Hepatocyte (in vitro differentiated cells): ENCODE measurements around the gene GOLGA8K. TPM values are rescaled to one million over a fixed set of nuclear protein-coding genes. Genes with fewer than 3 reads are reported as not detected.
"Not testable (repeated sequence)": the region's sequence is repeated elsewhere in the genome, so short reads cannot be mapped to it uniquely, and the experiment has no call there.

ENCODE experiments used
- DNase-seq: peaks from one replicate; pipeline ENCODE4 v3.0.0-alpha.2; 2016; ENCODE audit warnings: low spot score
- H2AFZ ChIP-seq: fragments of 200-600 bp; sonication (generic); 2 replicates; pipeline ENCODE4 v1.6.0; 2016; ENCODE audit warnings: antibody characterized with exemption, mild to moderate bottlenecking
- H3K27ac ChIP-seq: fragments of 200-600 bp; sonication (generic); 2 replicates; pipeline ENCODE4 v1.5.1; 2016; ENCODE audit warnings: mild to moderate bottlenecking
- H3K27me3 ChIP-seq: fragments of 200-600 bp; sonication (generic); 2 replicates; pipeline ENCODE4 v1.6.1; 2016
- H3K36me3 ChIP-seq: fragments of 200-600 bp; sonication (generic); replicated peaks from 2 replicates; pipeline ENCODE4 v1.5.1; 2016; ENCODE audit warnings: low read depth; ENCODE audit not compliant: insufficient read depth
- H3K4me1 ChIP-seq: fragments of 200-600 bp; sonication (generic); 2 replicates; pipeline ENCODE4 v1.5.1; 2016; ENCODE audit warnings: mild to moderate bottlenecking, moderate library complexity; ENCODE audit not compliant: insufficient read depth
- H3K4me2 ChIP-seq: fragments of 200-600 bp; sonication (generic); 2 replicates; pipeline ENCODE4 v1.6.0; 2016
- H3K4me3 ChIP-seq: fragments of 200-600 bp; sonication (generic); 2 replicates; pipeline ENCODE4 v1.5.1; 2016; ENCODE audit warnings: mild to moderate bottlenecking
- H3K79me2 ChIP-seq: fragments of 200-600 bp; sonication (generic); 2 replicates; pipeline ENCODE4 v1.6.0; 2017; ENCODE audit warnings: mild to moderate bottlenecking
- H3K9me2 ChIP-seq: fragments of 200-600 bp; sonication (generic); replicated peaks from 2 replicates; pipeline ENCODE4 v1.6.0; 2017; ENCODE audit warnings: mild to moderate bottlenecking; ENCODE audit not compliant: insufficient read depth
- H3K9me3 ChIP-seq: fragments of 200-600 bp; sonication (generic); 2 replicates; pipeline ENCODE4 v1.5.1; 2016; ENCODE audit warnings: low read depth, mild to moderate bottlenecking
- H4K20me1 ChIP-seq: fragments of 200-600 bp; sonication (generic); 2 replicates; pipeline ENCODE4 v1.6.0; 2016; ENCODE audit warnings: mild to moderate bottlenecking; ENCODE audit not compliant: insufficient read depth, poor library complexity, severe bottlenecking
- WGBS: methylation state at CpG from one replicate; pipeline ENCODE4 v1.1.6; 2016; ENCODE audit warnings: low lambda C conversion rate; ENCODE audit errors: missing lambda C conversion rate; 5-methylcytosine and 5-hydroxymethylcytosine counted together
- polyA plus RNA-seq: library from polyadenylated mRNA; unstranded; fragments of >200 nt; fragmentation: Nextera tagmentation; extraction: Ambion mirVana; gene quantifications from 2 replicates; pipeline ENCODE4 v1.2.1, GENCODE V29; 2016
- small RNA-seq: library from RNA; depleted of rRNA; stranded (forward); fragments of <200 nt; gene quantifications from one replicate; pipeline ENCODE3, GENCODE V24; 2014
- total RNA-seq: library from RNA; depleted of rRNA; stranded (reverse); fragments of >200 nt; gene quantifications from 2 replicates; pipeline ENCODE4 v1.2.3, GENCODE V29; 2014

GOLGA8K gene
- total and polyA plus RNA-seq, 2 experiments from 2014 or later = not detected

DNA sequence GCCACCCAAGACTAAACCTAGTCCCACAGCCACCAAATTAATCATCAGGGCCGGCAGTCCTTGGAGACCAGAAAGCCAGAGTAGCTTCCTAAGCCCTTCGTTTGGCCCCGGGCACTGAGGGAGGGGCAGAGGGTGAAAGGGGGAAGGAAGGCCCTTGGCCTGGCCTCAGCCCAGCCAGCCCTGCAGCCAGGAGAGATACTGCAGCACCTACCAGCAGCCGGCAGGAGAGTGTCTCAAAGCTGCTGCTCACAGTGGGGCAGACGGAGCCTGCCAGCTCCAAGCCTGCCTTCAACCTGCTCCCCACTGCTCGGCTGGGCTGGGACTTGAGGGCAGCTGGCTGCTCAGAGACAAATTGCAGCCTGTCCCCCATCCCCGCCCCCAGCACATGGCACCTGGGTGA is 50.3 kb downstream of the GOLGA8K start:
- not testable (repeated sequence) for H3K79me2 ChIP-seq, H3K9me2 ChIP-seq, DNase-seq, H2AFZ ChIP-seq, H3K4me1 ChIP-seq, H3K4me2 ChIP-seq, H3K4me3 ChIP-seq, H3K27me3 ChIP-seq, H3K27ac ChIP-seq, H3K36me3 ChIP-seq, H3K9me3 ChIP-seq, H4K20me1 ChIP-seq
- WGBS = no CpG with 5 or more reads among the region's 7 CpGs

- not testable (repeated sequence) for H3K27ac ChIP-seq, H3K36me3 ChIP-seq, H3K27me3 ChIP-seq, H3K4me3 ChIP-seq, H3K79me2 ChIP-seq, H3K9me3 ChIP-seq, H3K9me2 ChIP-seq, DNase-seq, H3K4me1 ChIP-seq, H3K4me2 ChIP-seq, H4K20me1 ChIP-seq, H2AFZ ChIP-seq
- no CpG with 5 or more reads among the region's 4 CpGs for WGBS
Measured at GRCh38 chr15:32350563-32351220, 52.4 kb downstream of the GOLGA8K start.

DNA sequence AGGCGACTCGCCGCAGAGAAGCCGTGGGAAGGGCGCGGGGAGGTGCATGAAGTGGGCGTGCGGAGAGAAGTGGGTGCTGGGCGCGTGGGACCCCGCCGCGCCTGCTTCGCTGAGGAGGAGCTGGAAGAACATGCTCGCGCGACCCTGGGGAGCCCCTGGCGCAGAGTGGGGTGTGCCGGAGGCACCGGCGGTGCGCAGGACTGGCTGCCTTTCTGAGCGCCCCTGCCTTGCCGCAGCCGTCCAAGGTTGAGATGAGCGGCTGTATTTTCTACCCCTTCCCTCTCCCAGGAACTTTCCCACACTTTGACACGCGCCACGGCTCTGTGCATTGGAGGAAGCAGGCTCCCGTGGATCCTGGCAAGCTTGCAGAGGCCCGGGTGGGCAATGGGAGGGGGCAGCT is 56.1 kb downstream of the GOLGA8K start:
- H3K9me3 ChIP-seq, H3K9me2 ChIP-seq, H2AFZ ChIP-seq, H3K4me1 ChIP-seq, H3K27ac ChIP-seq, H3K4me2 ChIP-seq, DNase-seq, H3K4me3 ChIP-seq, H3K79me2 ChIP-seq, H3K27me3 ChIP-seq, H3K36me3 ChIP-seq, H4K20me1 ChIP-seq: not testable (repeated sequence)
- WGBS = no CpG with 5 or more reads among the region's 31 CpGs

DNA sequence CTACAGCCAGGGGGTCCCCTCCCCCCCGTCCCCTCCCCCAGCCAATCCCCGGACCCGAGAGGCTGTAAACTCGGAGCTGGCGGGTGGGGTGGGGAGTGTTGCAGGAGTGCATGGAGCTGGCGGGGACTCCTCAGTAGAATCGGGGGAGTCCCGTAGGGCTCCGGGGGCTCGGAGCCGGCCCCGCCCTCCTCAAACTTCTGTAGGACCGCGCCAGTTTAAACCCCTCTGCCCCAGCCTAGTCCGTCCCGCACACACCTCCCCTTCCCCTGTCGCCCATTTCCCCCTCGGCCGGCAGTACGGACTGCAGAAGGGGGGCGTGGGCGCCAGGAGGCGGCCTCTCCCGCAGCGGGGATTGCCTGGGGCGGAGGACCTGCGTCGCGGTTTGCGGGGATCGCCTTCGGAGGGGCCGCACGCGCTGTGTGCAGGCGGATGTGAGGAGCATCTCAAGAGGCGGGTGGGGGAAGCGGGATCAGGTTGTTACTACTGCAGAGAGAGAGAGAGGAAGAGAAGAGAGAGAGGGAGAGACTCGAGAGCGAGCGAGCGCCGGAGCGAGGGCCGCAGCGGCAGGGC is 57.0 kb downstream of the GOLGA8K start:
- H3K27ac ChIP-seq, H4K20me1 ChIP-seq, H3K4me2 ChIP-seq, H3K4me1 ChIP-seq, H3K9me3 ChIP-seq, H3K9me2 ChIP-seq, H3K4me3 ChIP-seq, H3K36me3 ChIP-seq, H3K27me3 ChIP-seq, H3K79me2 ChIP-seq, DNase-seq, H2AFZ ChIP-seq: not testable (repeated sequence)
- WGBS = no CpG with 5 or more reads among the region's 46 CpGs

DNA sequence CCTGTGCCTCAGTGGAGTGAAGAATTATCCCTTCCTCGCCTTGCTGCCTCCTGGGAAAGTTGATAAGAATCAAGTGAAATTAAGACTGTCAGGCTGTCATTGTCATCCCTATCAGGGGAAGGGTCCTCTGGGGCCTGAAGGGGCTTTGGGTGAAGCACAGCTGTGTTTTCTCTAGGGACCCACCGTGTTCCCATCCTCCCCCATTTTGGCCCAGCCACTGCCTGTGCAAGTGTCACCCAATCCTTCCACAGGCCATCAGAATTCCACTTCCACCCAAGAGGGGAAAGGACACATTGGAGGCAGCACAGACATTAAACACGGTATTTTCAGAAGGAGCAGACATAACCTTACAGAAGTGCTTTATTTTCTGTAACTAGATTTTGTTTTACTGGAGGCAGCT is 59.2 kb downstream of the GOLGA8K start:
- H3K4me1 ChIP-seq, H4K20me1 ChIP-seq, H3K27me3 ChIP-seq, H3K4me2 ChIP-seq, H3K4me3 ChIP-seq, H3K79me2 ChIP-seq, H3K27ac ChIP-seq, H3K9me3 ChIP-seq, H3K9me2 ChIP-seq, DNase-seq, H3K36me3 ChIP-seq, H2AFZ ChIP-seq: not testable (repeated sequence)
- WGBS = 33% methylated on average over 1 of the region's 3 CpGs

Small RNAs within 50 kb of the gene (small RNA-seq; reads per million reads assigned to genes)
- not detected for gene RF00096
- not detected for gene RN7SL185P
- not detected for gene RN7SL539P

Other genes with a start within 250 kb of the GOLGA8K start
- gene GOLGA8O, start 52.3 kb upstream of the GOLGA8K start, total RNA-seq = 0.12 and 0.73 TPM in 2 replicates
- 0.07 and 0.18 TPM in 2 replicates for gene GOLGA8O, start 52.3 kb upstream of the GOLGA8K start, polyA plus RNA-seq
- gene GOLGA8N, start 190.2 kb upstream of the GOLGA8K start, total RNA-seq = 1.8 and 3.2 TPM in 2 replicates
- gene GOLGA8N, start 190.2 kb upstream of the GOLGA8K start, polyA plus RNA-seq = 0.54 and 0.99 TPM in 2 replicates
- gene ARHGAP11A, start 212.2 kb upstream of the GOLGA8K start, total RNA-seq = 4.7 and 4.9 TPM in 2 replicates
- gene ARHGAP11A, start 212.2 kb upstream of the GOLGA8K start, polyA plus RNA-seq = 3.4 and 4.8 TPM in 2 replicates
- gene SCG5, start 238.4 kb upstream of the GOLGA8K start, total RNA-seq = 2.0 and 5.2 TPM in 2 replicates
- 3.5 and 9.8 TPM in 2 replicates for gene SCG5, start 238.4 kb upstream of the GOLGA8K start, polyA plus RNA-seq